Right kidney (tissue), 1 donor: ENCODE results near the gene MMP24.
"Not testable (repeated sequence)": the region's sequence is repeated elsewhere in the genome, so short reads cannot be mapped to it uniquely, and the experiment has no call there.

ENCODE experiments used
- DNase-seq: peaks from one replicate; pipeline ENCODE4 v3.0.0-alpha.2; 2016

MMP24 gene

DNA sequence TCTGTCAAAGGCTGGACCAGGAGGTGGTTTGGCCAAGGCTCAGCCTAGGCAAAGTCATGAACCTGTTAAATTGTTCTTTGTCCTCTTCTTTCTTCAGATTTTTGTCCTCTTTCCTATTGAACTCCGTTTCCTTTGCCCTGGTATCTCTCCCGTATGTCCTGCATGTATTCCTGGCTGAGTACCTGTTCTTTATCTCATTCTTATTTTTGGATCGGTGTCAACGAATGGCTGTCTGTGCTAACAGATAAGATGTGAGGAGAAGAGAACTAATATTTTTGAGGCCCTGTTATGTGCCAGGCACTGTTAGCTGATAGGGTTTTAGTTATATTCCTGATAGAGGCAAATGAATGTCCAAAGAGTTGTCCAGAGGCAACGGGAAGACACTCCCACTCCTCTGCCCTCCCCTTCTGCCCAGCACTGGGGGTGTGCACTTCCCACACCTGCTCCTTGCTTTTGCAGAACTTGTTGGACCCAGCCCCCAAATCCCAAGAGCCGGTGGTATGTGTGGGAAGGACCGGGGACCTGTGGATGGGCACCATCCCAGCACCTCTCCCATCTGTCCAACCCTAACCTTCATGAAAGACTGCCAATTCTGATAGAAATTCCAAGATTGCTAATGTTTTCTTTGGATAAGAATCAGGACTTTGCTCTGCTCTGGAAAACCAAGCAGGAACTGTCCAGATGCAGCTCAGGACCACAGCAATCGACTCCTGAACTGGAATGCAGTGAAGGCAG lies 30.9 kb downstream of the MMP24 start:
- DNase-seq = no peak

DNA sequence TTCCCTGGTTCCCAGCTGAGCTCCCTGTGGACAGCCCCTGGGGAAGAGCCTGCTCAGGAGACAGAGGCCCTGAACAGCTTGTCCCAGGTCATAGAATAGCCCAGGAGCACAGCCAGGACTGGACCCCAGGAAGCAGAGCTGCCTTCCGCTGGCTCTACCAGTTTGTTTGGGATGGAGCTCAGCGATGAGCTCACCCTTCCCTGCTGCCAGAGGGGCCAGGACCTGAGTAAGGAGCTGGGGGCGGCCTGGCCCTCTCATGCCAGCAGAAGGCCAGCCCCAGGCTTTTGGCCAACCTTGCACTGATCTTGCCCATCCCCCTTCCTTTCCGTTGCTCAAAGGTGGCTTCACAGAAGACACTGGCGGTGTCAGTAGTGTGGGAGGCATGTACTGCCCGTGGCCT lies 33.9 kb downstream of the MMP24 start:
- DNase-seq = no peak

- DNase-seq = not testable (repeated sequence)
These were observed 35.8 kb downstream of the MMP24 start for GRCh38 chr20:35262321-35262720.

GRCh38 chr20:35262731-35263531 lies 36.4 kb downstream of the MMP24 start:
- DNase-seq = peak; percentile 72

GRCh38 chr20:35263532-35264341 lies 37.2 kb downstream of the MMP24 start:
- peak; percentile 61 for DNase-seq

- DNase-seq = no peak
These were observed 38.3 kb downstream of the MMP24 start for GRCh38 chr20:35264755-35265154.

GRCh38 chr20:35267092-35267491 lies 40.6 kb downstream of the MMP24 start:
- no peak for DNase-seq

DNA sequence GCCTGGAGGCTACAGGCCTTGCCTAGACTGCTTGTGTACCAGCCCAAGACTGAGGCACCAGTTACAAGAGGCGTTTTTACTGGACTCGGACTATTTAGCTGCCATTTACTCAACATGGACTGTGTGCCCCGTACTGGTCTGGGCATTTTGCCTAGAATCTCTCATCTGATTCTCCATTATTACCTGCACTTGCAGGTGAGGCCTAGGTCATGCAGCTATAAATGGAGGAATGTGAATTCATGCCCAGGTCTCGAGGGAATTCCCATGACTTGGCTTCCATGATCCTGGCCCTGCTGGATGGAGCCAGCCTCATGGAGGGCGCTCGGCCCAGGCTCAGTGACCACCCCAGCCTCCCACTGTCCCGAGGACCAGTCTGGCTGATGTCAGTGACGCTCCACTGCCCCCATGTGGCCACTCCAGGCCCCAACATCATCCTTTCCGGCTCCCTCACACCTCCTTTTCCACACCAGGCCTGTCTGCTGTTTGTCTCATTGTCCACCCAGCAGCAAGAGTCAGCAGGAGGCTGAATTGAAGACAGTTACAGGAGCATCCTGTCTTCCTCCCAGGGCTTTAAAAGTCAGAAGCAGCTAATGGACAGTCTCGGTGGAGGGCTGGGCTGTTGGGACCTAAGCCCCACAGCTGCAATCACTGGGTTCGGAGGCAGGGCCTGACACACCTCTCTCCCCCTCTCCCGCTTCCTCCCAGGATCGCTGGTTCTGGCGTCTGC lies 42.7 kb downstream of the MMP24 start:
- peak; percentile 61 for DNase-seq

- DNase-seq = no peak
These were observed 43.8 kb downstream of the MMP24 start for GRCh38 chr20:35270021-35270902.

GRCh38 chr20:35271073-35271882 lies 44.8 kb downstream of the MMP24 start:
- DNase-seq = no peak

GRCh38 chr20:35271904-35272303 lies 45.4 kb downstream of the MMP24 start:
- DNase-seq = no peak

GRCh38 chr20:35273449-35274171 lies 47.1 kb downstream of the MMP24 start:
- no peak for DNase-seq

DNA sequence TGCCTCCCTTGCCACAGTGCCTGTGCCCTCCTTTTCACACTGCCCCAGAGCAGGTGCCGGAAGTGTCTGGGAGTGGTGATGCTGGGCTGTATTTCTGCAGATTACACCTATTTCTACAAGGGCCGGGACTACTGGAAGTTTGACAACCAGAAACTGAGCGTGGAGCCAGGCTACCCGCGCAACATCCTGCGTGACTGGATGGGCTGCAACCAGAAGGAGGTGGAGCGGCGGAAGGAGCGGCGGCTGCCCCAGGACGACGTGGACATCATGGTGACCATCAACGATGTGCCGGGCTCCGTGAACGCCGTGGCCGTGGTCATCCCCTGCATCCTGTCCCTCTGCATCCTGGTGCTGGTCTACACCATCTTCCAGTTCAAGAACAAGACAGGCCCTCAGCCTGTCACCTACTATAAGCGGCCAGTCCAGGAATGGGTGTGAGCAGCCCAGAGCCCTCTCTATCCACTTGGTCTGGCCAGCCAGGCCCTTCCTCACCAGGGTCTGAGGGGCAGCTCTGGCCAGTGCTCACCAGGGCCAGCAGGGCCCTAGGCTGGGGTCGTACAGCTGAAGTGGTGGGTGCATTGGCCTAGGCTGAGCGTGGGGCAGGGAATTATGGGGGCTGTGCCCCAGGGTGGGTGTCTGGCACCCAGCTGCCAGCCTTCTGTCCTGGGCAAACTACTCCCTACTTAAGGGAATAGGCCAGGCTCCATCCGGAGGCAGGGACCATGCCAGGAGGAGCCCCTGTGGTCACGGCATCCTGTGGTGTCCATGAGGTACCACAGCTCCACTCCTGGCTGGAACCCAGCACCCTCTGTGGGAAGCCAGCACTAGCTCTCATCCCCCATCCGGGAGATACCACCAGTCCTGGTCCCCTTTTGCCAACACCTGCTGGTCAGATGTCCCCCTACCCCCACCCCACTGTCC lies 47.9 kb downstream of the MMP24 start:
- DNase-seq = no peak

DNA sequence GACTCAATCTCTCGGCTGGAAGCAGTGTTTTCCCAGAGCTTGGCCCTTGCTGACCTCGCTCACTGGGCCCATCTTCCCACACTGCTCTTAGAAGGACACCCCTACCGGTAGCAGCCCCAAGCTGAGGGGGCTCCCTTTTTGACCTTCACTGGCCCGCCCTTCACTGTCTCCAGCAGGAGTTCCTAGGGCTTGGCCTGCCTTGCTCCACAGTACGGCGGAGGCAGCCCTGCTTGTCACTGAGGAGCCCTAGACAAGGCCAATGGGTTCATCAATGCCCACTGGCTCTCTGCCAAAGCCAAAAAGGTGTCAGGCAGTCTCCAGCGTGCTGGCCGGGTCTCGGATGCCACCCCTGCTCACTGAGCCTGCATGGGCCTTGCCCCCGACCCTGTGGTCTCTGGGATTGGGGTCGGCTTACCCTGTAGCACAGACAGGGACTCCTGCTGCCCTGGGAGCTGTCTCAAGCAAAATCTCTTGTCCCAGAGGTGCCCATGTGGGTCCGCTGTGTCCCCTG lies 49.3 kb downstream of the MMP24 start:
- no peak for DNase-seq

GRCh38 chr20:35276408-35276807 lies 49.9 kb downstream of the MMP24 start:
- DNase-seq = no peak

GRCh38 chr20:35277127-35277526 lies 50.6 kb downstream of the MMP24 start:
- no peak for DNase-seq

GRCh38 chr20:35277531-35278395 lies 51.3 kb downstream of the MMP24 start, which contains the start of gene MMP24OS:
TSS of gene MMP24OS (minus strand) at chr20:35278122. CDS start at chr20:35277929, 193 bp downstream.
- peak; percentile 83 for DNase-seq
